ENCODE results near the gene NOTCH3.

GRCh38 chr19:15185188-15185587, 15.6 kb downstream of the NOTCH3 start:
- no peak for TF ChIP-seq RAD21 (IDR thresholded peaks at IDR 0.05)
- no peak for TF ChIP-seq YY1 (IDR thresholded peaks at IDR 0.05)
- no peak for TF ChIP-seq CTCF (IDR thresholded peaks at IDR 0.05; ENCODE audit: low read depth, low read length, missing input control)
- TF ChIP-seq REST (IDR thresholded peaks at IDR 0.05), result no peak
- no peak for TF ChIP-seq MAX (IDR thresholded peaks at IDR 0.05)
- TF ChIP-seq RXRA (IDR thresholded peaks at IDR 0.05), result no peak
- no peak for TF ChIP-seq SP1 (IDR thresholded peaks at IDR 0.05)
- TF ChIP-seq ATF3 (IDR thresholded peaks at IDR 0.05), result no peak

Measured in liver (tissue), 3 donors.